Middle frontal gyrus (tissue), 1 donor: ENCODE results near the gene SLC27A5.

Source experiments
- DNase-seq: peaks from one replicate; pipeline ENCODE4 v3.0.0-alpha.2; 2015; ENCODE audit warnings: low spot score; ENCODE audit errors: extremely low spot score

Gene SLC27A5, protein sequence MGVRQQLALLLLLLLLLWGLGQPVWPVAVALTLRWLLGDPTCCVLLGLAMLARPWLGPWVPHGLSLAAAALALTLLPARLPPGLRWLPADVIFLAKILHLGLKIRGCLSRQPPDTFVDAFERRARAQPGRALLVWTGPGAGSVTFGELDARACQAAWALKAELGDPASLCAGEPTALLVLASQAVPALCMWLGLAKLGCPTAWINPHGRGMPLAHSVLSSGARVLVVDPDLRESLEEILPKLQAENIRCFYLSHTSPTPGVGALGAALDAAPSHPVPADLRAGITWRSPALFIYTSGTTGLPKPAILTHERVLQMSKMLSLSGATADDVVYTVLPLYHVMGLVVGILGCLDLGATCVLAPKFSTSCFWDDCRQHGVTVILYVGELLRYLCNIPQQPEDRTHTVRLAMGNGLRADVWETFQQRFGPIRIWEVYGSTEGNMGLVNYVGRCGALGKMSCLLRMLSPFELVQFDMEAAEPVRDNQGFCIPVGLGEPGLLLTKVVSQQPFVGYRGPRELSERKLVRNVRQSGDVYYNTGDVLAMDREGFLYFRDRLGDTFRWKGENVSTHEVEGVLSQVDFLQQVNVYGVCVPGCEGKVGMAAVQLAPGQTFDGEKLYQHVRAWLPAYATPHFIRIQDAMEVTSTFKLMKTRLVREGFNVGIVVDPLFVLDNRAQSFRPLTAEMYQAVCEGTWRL

GRCh38 chr19:58511353-58512208, at the start of gene SLC27A5:
SLC27A5 (minus strand) TSS chr19:58511992; CDS start chr19:58511955, 37 bp downstream.
- no peak for DNase-seq

- no peak for DNase-seq
These were observed 49.1 kb upstream of the SLC27A5 start for GRCh38 chr19:58560921-58561320.

DNA sequence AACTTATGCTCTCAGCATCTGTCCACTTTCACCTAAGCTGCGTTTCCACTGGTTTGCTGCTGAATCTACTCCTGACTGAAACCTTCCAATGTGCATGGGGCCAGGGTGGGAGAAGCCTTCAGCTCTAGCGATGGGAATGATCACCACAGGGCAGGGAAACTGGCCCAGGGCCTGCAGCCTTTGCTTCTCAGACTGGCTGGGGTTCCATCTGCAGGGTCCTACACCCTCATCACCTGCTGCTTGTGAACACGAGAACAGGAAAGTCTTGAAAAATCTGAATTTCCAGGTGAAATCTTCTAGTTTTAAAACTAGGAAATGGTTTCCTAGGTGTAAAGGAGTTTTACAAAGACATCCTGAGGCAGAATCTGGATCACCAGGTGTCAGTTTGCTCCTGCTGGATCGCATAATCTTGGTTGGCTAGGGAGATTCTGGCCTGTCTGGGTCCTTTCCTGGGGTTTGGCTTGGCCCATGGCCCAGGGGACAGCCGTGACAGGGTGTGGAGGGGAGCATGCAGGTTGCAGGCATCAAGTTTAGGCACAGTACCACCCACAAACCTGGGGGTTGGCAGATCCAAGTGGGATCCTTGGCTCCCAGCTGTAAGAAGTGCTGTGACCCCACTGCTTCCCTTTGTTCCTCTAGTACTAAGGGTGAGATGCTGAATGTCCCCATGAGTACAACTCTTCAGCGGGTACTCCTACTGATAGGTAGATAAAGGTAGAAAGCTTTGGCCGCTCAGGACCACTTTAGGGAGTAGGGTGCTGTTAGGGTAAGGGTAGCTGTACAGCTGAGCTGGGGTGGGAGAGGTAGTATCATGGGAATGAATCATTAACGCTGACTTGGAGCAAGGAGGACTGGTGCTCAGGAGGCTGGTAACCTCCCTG, 48.5 kb upstream of the SLC27A5 start:
- DNase-seq, result no peak

GRCh38 chr19:58559275-58560006, 47.6 kb upstream of the SLC27A5 start:
- DNase-seq, result peak; percentile 84

DNA sequence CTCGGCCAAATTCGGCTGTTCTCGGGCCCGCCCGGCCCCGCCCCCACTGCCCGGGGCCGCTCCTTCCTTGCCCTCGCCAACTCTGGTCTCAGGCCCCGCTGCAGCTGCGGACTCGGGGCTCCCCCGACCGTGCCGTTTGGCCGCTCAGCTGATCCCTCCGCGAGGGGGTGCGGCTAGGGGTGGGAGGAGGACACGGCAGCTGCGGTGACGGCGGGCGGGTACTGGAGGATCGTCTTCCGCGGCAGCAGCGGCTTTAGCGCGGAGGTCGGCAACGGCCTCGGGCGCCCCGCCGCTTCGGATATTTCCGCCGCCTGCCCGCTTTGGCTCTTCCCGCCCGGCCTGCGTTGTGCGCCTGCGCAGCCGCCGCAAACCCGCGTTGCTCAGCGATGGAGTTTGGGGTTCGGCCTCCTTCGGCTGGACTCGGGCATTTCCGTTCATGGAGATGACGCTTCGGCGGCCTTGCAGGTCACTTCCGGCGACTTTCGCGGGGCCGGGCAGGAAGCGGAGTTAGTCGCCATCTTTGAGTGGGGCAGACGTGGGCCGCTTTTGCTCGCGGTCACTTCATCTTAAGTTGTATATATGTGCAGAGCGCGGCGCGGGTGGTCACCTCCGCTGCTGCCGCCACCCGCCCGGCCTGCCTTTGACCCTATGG, 47.0 kb upstream of the SLC27A5 start:
- DNase-seq, result peak; percentile 96

DNA sequence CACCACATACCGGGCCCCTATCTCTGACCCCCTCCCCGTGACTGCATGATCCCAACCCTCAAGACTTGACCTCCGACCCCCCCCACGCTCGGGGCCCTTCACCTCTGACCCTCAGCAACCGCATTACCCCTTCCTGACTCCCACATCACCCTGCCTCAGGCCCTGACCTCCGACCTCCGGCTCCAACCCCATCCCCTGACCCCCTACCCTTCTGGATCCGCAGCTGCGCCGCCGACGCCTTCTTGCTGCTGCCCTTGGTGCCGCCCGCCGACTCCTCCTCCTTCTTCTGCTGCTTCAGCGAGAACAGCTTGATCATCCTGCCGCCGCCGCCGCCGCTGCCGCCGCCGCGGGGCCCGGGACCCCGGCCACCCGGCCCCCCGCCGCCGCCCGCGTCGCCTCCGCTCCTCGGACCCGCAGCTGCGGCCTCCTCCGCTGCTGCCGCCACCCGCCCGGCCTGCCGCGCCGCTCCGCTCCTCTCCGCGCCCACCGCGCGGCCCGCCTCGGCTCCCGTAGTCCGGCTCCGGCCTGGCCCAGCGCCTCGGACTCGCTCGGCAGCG, 46.4 kb upstream of the SLC27A5 start, which contains the start of gene UBE2M:
TSS of gene UBE2M (minus strand) at position 546 of the 557 bp plus-strand sequence. CDS start at position 316, 230 bp downstream.
- no peak for DNase-seq

DNA sequence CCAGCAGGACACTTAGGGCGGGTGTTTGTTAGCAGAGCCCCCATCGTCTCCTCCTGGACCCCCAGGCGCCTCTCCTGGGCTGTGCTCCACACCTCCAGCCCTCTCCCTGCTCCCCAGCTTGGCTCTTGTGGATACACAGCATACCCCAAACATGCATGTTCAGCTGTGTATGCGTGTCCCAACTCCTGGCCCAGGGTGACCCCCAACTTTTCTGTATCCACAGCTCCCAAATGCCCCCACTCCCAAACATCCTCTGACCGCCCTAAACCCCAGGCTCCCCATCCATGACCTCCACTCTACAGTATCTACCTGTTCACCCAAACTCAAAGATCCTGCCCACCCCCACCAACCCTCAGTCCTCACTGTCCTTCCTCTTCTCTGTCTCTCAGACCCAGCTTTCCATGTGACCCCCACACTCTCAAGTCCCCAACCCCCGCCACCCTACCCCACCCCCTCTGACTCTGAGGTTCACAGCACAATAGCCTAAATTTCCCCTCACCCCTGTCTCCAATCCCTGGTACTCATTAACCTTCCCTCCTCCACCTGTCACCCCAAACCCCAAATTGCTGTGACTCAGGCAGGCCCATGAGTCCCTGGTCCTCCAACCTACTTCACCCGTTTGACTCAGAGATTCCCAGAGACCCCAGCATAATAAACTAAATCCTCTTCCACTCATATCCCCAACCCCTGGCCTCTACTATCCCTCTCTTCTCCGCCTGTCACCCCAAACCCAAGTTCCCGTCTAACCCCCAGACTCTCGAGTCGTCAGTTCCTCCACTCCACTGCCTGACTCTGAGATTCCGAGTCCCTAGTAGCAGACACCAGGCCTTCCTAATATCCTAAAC, 45.7 kb upstream of the SLC27A5 start:
- no peak for DNase-seq

- no peak for DNase-seq
These were observed 44.9 kb upstream of the SLC27A5 start for GRCh38 chr19:58556622-58557220.

DNA sequence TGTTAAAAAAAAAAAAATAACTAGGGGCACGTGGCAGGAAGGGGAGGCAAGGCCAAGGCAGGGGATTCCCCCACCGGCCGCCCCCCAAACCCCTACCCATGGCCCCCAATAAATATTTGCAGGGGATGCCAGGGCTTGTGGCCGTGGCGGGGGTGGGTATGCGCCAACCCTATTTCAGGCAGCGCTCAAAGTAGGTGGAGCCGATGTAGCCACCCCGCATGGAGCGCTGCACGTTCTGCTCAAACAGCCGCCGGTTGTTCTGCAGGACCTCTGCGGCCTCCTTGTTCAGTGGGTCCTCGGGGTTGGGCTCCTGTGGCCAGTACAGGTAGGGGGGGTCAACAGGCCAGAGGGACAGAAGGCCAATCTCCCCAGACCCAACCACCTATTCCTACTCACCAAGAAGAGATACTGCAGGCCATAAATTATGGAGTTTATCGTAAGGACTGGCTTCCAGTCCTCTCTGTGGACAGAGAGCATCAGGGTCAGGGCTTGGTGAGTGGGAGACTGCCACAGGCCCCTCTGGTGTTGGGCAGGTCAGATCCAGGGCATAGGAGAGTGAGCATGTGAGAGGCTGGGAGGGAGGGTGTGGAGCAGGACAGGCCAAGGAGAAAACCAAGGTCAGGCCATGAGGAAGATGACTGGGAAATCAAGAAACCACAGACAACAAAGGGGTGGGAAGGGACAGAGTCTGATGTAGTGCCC, 44.3 kb upstream of the SLC27A5 start:
- DNase-seq, result no peak

GRCh38 chr19:58555369-58555885, 43.6 kb upstream of the SLC27A5 start:
- no peak for DNase-seq

GRCh38 chr19:58554494-58555368, 42.9 kb upstream of the SLC27A5 start, which contains the start of gene CHMP2A:
CHMP2A (minus strand) TSS chr19:58555105; CDS start chr19:58554212, 893 bp downstream.
- peak; percentile 94 for DNase-seq

- DNase-seq, result no peak
These were observed 42.2 kb upstream of the SLC27A5 start for GRCh38 chr19:58553799-58554493.

- DNase-seq, result no peak
These were observed 40.9 kb upstream of the SLC27A5 start for GRCh38 chr19:58552655-58553054.

GRCh38 chr19:58551577-58552471, 40.0 kb upstream of the SLC27A5 start:
- DNase-seq, result no peak
